Lung (tissue), 12 donors: Measurements from ENCODE around the gene DNAJB13. TPM values are rescaled to one million over a fixed set of nuclear protein-coding genes. Genes with fewer than 3 reads are reported as not detected.
A peak's percentile ranks its signal among the peaks of the same experiment; 100 is the strongest.

Experiments
- ATAC-seq: fragments of 200-7000 bp; cut with Tn5 transposase; one replicate; pipeline ENCODE4 v1.9.1; 2020; ENCODE audit warnings: moderate number of reproducible peaks; ENCODE audit not compliant: insufficient read depth, low FRiP score
- DNase-seq, 3 donors: peaks; one replicate each; pipeline ENCODE4 v3.0.0-alpha.2; 2013 to 2017
- H3K27ac ChIP-seq, 2 donors: one replicate each; pipeline ENCODE4 v1.5.1; 2013; ENCODE audit warnings: mild to moderate bottlenecking in 2 of 2, moderate library complexity in 2 of 2, control low read depth in 1 of 2, inconsistent platforms in 1 of 2, low read depth in 1 of 2, low read length in 1 of 2
- H3K27me3 ChIP-seq, 3 donors: one replicate each; pipeline ENCODE4 v1.5.1; 2013; ENCODE audit warnings: low read length in 2 of 3; ENCODE audit not compliant: control insufficient read depth in 3 of 3, insufficient read depth in 3 of 3
- H3K36me3 ChIP-seq, 4 donors: one replicate each; pipeline ENCODE4 v1.5.1; 2013; ENCODE audit warnings: low read length in 4 of 4, mild to moderate bottlenecking in 1 of 4, moderate library complexity in 1 of 4; ENCODE audit not compliant: control insufficient read depth in 4 of 4, insufficient read depth in 4 of 4
- H3K4me1 ChIP-seq, 5 donors: one replicate each; pipeline ENCODE4 v1.5.1; 2013; ENCODE audit warnings: low read length in 5 of 5, mild to moderate bottlenecking in 2 of 5, moderate library complexity in 1 of 5; ENCODE audit not compliant: control insufficient read depth in 5 of 5, insufficient read depth in 5 of 5
- H3K4me3 ChIP-seq: one replicate; pipeline ENCODE4 v1.5.1; 2013; ENCODE audit warnings: mild to moderate bottlenecking, control low read depth, moderate library complexity
- H3K9ac ChIP-seq, 2 donors: one replicate each; pipeline ENCODE4 v1.5.1; 2013; ENCODE audit warnings: low read length in 2 of 2, control low read depth in 1 of 2; ENCODE audit not compliant: insufficient read depth in 1 of 2
- H3K9me3 ChIP-seq, 4 donors: one replicate each; pipeline ENCODE4 v1.5.1; 2013; ENCODE audit warnings: low read length in 3 of 4, mild to moderate bottlenecking in 1 of 4, moderate library complexity in 1 of 4; ENCODE audit not compliant: control insufficient read depth in 4 of 4, insufficient read depth in 3 of 4
- CTCF ChIP-seq: IDR thresholded peaks from 2 replicates; pipeline ENCODE4 v1.5.1; 2012; ENCODE audit warnings: mild to moderate bottlenecking; ENCODE audit errors: control extremely low read depth, extremely low read depth
- WGBS, 2 donors: extraction: QIAGEN DNeasy Blood & Tissue Kit; methylation state at CpG; one replicate each; pipeline ENCODE4 v1.1.7; 2013; 5-methylcytosine and 5-hydroxymethylcytosine counted together
- polyA plus RNA-seq, 2 donors: library from polyadenylated mRNA; stranded (reverse); fragments of 200-250 nt; gene quantifications; one replicate each; pipeline ENCODE4 v1.2.1, GENCODE V29; 2013
- total RNA-seq, 2 donors: library from RNA; depleted of rRNA in 1 of 2; stranded (reverse); fragments of >200 nt in 1 of 2; gene quantifications; one replicate each; pipeline ENCODE4 v1.2.1, GENCODE V29; 2014 to 2021
- donor health status: control.
- donor health status: control.
- donor health status: Bipolar disorder and iron deficiency.
- donor health status: healthy.
- donor health status: DM: yes; HTN: yes; CAD: no.

The DNAJB13 gene
- total and polyA plus RNA-seq, 4 donors: 5.4 to 11.9 (median 6.4) TPM

GRCh38 chr11:74002832-74003231 is 52.0 kb downstream of the DNAJB13 start:
- Histone ChIP-seq H3K27me3 (no peaks in the 10 kb centered on the region), H3K4me3 (no peak overlapping the region), H3K36me3 (peaks cover 12 to 15% (median 12%) of the 10 kb centered on the region in 4 donors), H3K4me1 (no peaks in the 10 kb centered on the region), H3K27ac (no peak overlapping the region), H3K9ac (no peak overlapping the region), H3K9me3 (no peaks in the 10 kb centered on the region)
- no peak for TF ChIP-seq CTCF
- DNase-seq (no peak), ATAC-seq (no peak)
- 94 to 96% methylated on average over 4 of the region's 4 CpGs for WGBS, 2 donors

- DNase-seq (no peak), ATAC-seq (no peak)
- Histone ChIP-seq H3K36me3 (peaks cover 12 to 15% (median 12%) of the 10 kb centered on the region in 4 donors), H3K9me3 (no peaks in the 10 kb centered on the region), H3K27me3 (no peaks in the 10 kb centered on the region), H3K27ac (no peak overlapping the region), H3K4me3 (no peak overlapping the region), H3K9ac (no peak overlapping the region), H3K4me1 (no peaks in the 10 kb centered on the region)
- TF ChIP-seq CTCF: no peak
- 82 to 92% methylated on average over 6 of the region's 6 CpGs for WGBS, 2 donors
Measured at GRCh38 chr11:74004046-74004695, 53.3 kb downstream of the DNAJB13 start.

- Histone ChIP-seq H3K4me1 (no peaks in the 10 kb centered on the region), H3K36me3 (peaks cover 12 to 15% (median 12%) of the 10 kb centered on the region in 4 donors), H3K9me3 (no peaks in the 10 kb centered on the region), H3K4me3 (no peak overlapping the region), H3K27me3 (no peaks in the 10 kb centered on the region), H3K27ac (no peak overlapping the region), H3K9ac (no peak overlapping the region)
- WGBS, 2 donors: 63 to 66% methylated on average over 11 of the region's 11 CpGs
- no peak for TF ChIP-seq CTCF
- ATAC-seq (peak; percentile 63), DNase-seq (no peak)
Measured at GRCh38 chr11:74004759-74005615, 54.2 kb downstream of the DNAJB13 start.
